KMS-11 (cell line): ENCODE data around the gene RIPK4.
"Not testable (repeated sequence)": the region's sequence is repeated elsewhere in the genome, so short reads cannot be mapped to it uniquely, and the experiment has no call there.

Experiments used
- H2AFZ ChIP-seq: fragments of 200-600 bp; sonication (generic); 2 replicates; pipeline ENCODE4 v1.6.1; 2016; ENCODE audit warnings: antibody characterized with exemption, mixed run types, low read depth
- H3K27ac ChIP-seq: fragments of 200-600 bp; sonication (generic); 2 replicates; pipeline ENCODE4 v1.6.1; 2016; ENCODE audit warnings: mild to moderate bottlenecking, mixed run types
- H3K27me3 ChIP-seq: fragments of 200-600 bp; sonication (generic); 2 replicates; pipeline ENCODE4 v1.6.1; 2017; ENCODE audit warnings: mild to moderate bottlenecking, low read depth, mixed run types, moderate library complexity; ENCODE audit not compliant: insufficient read depth
- H3K36me3 ChIP-seq: fragments of 200-600 bp; sonication (generic); 2 replicates; pipeline ENCODE4 v1.6.1; 2017; ENCODE audit warnings: mild to moderate bottlenecking, mixed run types; ENCODE audit not compliant: insufficient read depth
- H3K4me1 ChIP-seq: fragments of 200-600 bp; sonication (generic); 2 replicates; pipeline ENCODE4 v1.6.1; 2016; ENCODE audit warnings: mild to moderate bottlenecking, low read depth, mixed run types; ENCODE audit not compliant: poor library complexity, severe bottlenecking
- H3K4me2 ChIP-seq: fragments of 200-600 bp; sonication (generic); 2 replicates; pipeline ENCODE4 v1.7.0; 2016; ENCODE audit warnings: mild to moderate bottlenecking, mixed run types
- H3K4me3 ChIP-seq: fragments of 200-600 bp; sonication (generic); IDR thresholded peaks from 2 replicates; pipeline ENCODE4 v1.6.1; 2017; ENCODE audit warnings: low read depth, low read length, mixed read lengths; ENCODE audit not compliant: insufficient read depth
- H3K79me2 ChIP-seq: fragments of 200-600 bp; sonication (generic); 2 replicates; pipeline ENCODE4 v1.6.1; 2016; ENCODE audit warnings: low read depth, mixed run types; ENCODE audit not compliant: insufficient read depth
- H3K9ac ChIP-seq: fragments of 200-600 bp; sonication (generic); 2 replicates; pipeline ENCODE4 v1.6.1; 2016; ENCODE audit warnings: mild to moderate bottlenecking, mixed run types
- H4K20me1 ChIP-seq: fragments of 200-600 bp; sonication (generic); 2 replicates; pipeline ENCODE4 v1.6.1; 2016; ENCODE audit warnings: mild to moderate bottlenecking, mixed run types; ENCODE audit not compliant: insufficient read depth
- TF ChIP-seq, protein P1 (sequence below): fragments of 200-600 bp; sonication (generic); conservative IDR thresholded peaks from 2 replicates; pipeline ENCODE4 v1.6.1; 2017; ENCODE audit warnings: low read depth, mild to moderate bottlenecking, antibody characterized with exemption, low read length, moderate library complexity, mixed read lengths

RIPK4 gene

GRCh38 chr21:41695513-41695912 is 71.3 kb downstream of the RIPK4 start:
- no peaks in the 10 kb centered on the region for H3K36me3 ChIP-seq

GRCh38 chr21:41694042-41694441 is 72.8 kb downstream of the RIPK4 start:
- H3K27ac ChIP-seq, H3K36me3 ChIP-seq, H3K79me2 ChIP-seq, H3K4me2 ChIP-seq, H2AFZ ChIP-seq, H4K20me1 ChIP-seq, H3K4me1 ChIP-seq, H3K9ac ChIP-seq, H3K4me3 ChIP-seq: not testable (repeated sequence)
- peaks cover 27% of the 10 kb centered on the region; the same call in 1 of the 2 replicates for H3K27me3 ChIP-seq

More at GRCh38 chr21:41695513-41695912, 71.3 kb downstream of the RIPK4 start:
- H3K27me3 ChIP-seq, result peaks cover 27% of the 10 kb centered on the region; the same call in 1 of the 2 replicates
- TF ChIP-seq, protein P1, sequence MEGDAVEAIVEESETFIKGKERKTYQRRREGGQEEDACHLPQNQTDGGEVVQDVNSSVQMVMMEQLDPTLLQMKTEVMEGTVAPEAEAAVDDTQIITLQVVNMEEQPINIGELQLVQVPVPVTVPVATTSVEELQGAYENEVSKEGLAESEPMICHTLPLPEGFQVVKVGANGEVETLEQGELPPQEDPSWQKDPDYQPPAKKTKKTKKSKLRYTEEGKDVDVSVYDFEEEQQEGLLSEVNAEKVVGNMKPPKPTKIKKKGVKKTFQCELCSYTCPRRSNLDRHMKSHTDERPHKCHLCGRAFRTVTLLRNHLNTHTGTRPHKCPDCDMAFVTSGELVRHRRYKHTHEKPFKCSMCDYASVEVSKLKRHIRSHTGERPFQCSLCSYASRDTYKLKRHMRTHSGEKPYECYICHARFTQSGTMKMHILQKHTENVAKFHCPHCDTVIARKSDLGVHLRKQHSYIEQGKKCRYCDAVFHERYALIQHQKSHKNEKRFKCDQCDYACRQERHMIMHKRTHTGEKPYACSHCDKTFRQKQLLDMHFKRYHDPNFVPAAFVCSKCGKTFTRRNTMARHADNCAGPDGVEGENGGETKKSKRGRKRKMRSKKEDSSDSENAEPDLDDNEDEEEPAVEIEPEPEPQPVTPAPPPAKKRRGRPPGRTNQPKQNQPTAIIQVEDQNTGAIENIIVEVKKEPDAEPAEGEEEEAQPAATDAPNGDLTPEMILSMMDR, result no peak
- no peak overlapping the region for H3K4me3 ChIP-seq
- no peak overlapping the region for H3K4me2 ChIP-seq
- H3K27ac ChIP-seq, result no peak overlapping the region
- H2AFZ ChIP-seq, result no peak overlapping the region
- no peaks in the 10 kb centered on the region for H3K4me1 ChIP-seq
- H3K79me2 ChIP-seq, result no peaks in the 10 kb centered on the region
- no peaks in the 10 kb centered on the region for H4K20me1 ChIP-seq
- no peak overlapping the region for H3K9ac ChIP-seq

GRCh38 chr21:41692185-41692565 is 74.7 kb downstream of the RIPK4 start:
- H3K9ac ChIP-seq, result no peak overlapping the region
- no peak overlapping the region for H2AFZ ChIP-seq
- H3K36me3 ChIP-seq, result no peaks in the 10 kb centered on the region
- H3K4me3 ChIP-seq, result no peak overlapping the region
- H3K27ac ChIP-seq, result no peak overlapping the region
- TF ChIP-seq, protein P1, result no peak
- H3K79me2 ChIP-seq, result no peaks in the 10 kb centered on the region
- H3K27me3 ChIP-seq, result peaks cover 27% of the 10 kb centered on the region; the same call in 1 of the 2 replicates
- H3K4me2 ChIP-seq, result no peak overlapping the region
- H3K4me1 ChIP-seq, result no peaks in the 10 kb centered on the region
- H4K20me1 ChIP-seq, result no peaks in the 10 kb centered on the region

- Histone ChIP-seq H3K27ac (no peak overlapping the region), H3K4me2 (no peak overlapping the region), H4K20me1 (no peaks in the 10 kb centered on the region), H2AFZ (no peak overlapping the region), H3K9ac (no peak overlapping the region), H3K4me3 (no peak overlapping the region), H3K27me3 (peaks cover 24% of the 10 kb centered on the region; the same call in 1 of the 2 replicates), H3K36me3 (no peaks in the 10 kb centered on the region), H3K4me1 (no peaks in the 10 kb centered on the region), H3K79me2 (no peaks in the 10 kb centered on the region)
- TF ChIP-seq, protein P1, result no peak
Observed at GRCh38 chr21:41691205-41692184, 75.4 kb downstream of the RIPK4 start.
